K562 treated with DMSO at 1 percent for 48 hours (cell line): ENCODE results near the gene HGD. TPM values are rescaled to one million over a fixed set of nuclear protein-coding genes. Genes with fewer than 3 reads are reported as not detected.

Source experiments
- total RNA-seq: library from RNA; unstranded; fragments of 300-600 nt; gene quantifications from 2 replicates; pipeline ENCODE4 v1.2.3, GENCODE V29; 2022; ENCODE audit warnings: low replicate concordance; ENCODE audit errors: extremely low read depth

Gene HGD, protein sequence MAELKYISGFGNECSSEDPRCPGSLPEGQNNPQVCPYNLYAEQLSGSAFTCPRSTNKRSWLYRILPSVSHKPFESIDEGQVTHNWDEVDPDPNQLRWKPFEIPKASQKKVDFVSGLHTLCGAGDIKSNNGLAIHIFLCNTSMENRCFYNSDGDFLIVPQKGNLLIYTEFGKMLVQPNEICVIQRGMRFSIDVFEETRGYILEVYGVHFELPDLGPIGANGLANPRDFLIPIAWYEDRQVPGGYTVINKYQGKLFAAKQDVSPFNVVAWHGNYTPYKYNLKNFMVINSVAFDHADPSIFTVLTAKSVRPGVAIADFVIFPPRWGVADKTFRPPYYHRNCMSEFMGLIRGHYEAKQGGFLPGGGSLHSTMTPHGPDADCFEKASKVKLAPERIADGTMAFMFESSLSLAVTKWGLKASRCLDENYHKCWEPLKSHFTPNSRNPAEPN
- total RNA-seq = not detected in 2 replicates

GRCh38 chr3:120682095-120682681 is at the start of gene HGD:
TSS of gene HGD (minus strand) at chr3:120682239. CDS start at chr3:120682111, 128 bp downstream.

DNA sequence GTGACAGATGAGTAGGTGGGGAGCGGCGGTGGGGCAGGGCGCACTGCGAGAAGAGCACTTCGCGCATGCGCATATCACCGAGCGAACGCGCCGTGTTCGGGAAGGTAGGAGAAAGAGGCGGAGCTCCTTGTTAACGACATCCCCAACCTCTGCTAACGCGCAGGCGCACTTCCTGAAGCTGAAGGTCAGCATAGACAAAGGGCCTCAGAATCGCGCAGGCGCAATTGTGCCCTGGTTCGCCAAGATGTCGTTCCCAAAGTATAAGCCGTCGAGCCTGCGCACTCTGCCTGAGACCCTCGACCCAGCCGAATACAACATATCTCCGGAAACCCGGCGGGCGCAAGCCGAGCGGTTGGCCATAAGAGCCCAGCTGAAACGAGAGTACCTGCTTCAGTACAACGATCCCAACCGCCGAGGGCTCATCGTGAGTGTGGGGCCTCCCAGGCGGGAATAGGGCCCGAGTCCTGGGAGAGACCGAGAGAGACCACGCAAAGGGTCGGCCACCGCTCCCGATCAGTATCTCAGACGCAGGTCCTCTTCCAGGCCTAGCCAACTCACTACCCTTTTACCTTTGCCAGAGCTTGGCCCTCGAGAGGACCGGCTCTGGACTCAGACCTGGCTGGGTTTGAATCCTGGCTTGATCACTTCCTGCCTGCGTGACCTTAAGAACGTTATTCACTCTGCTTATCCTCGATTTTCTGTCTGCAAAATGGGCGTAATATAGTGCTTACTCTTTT is 85.8 kb downstream of the HGD start, which contains the start of gene NDUFB4:
NDUFB4 (plus strand) TSS at position 221 of the 737 bp plus-strand sequence; CDS start at position 245, 24 bp downstream.

Other genes with a start within 250 kb of the HGD start
- gene FSTL1, start 231.2 kb downstream of the HGD start, total RNA-seq = not detected in 2 replicates
- gene NDUFB4, start 85.9 kb downstream of the HGD start, total RNA-seq = not detected in 2 replicates
- not detected in 2 replicates for gene RABL3, start 60.3 kb upstream of the HGD start, total RNA-seq
- gene GTF2E1, start 60.5 kb upstream of the HGD start, total RNA-seq = not detected in 2 replicates
- gene STXBP5L, start 226.0 kb upstream of the HGD start, total RNA-seq = not detected in 2 replicates